Measurements from ENCODE around the gene LMBR1.
"Not testable (repeated sequence)": the region's sequence is repeated elsewhere in the genome, so short reads cannot be mapped to it uniquely, and the experiment has no call there.

Gene LMBR1

GRCh38 chr7:156892821-156893706 is at the start of gene LMBR1:
LMBR1 (minus strand) TSS chr7:156893183; CDS start chr7:156892993, 190 bp downstream.
- DNase-seq (ENCODE audit: low read depth in 2 of 2), result peak; percentile 90 to 92

- DNase-seq (ENCODE audit: low read depth in 2 of 2), result no peak
Measured at GRCh38 chr7:156942708-156943090, 49.7 kb upstream of the LMBR1 start.

- no peak for DNase-seq (ENCODE audit: low read depth in 2 of 2)
Measured at GRCh38 chr7:156941393-156942182, 48.6 kb upstream of the LMBR1 start.

- DNase-seq (ENCODE audit: low read depth in 2 of 2), result no peak
Measured at GRCh38 chr7:156940421-156941122, 47.6 kb upstream of the LMBR1 start.

GRCh38 chr7:156936766-156937165 is 43.8 kb upstream of the LMBR1 start:
- DNase-seq (ENCODE audit: low read depth in 2 of 2), result not testable (repeated sequence)

- DNase-seq (ENCODE audit: low read depth in 2 of 2), result no peak
Measured at GRCh38 chr7:156935250-156935649, 42.3 kb upstream of the LMBR1 start.

GRCh38 chr7:156932006-156932405 is 39.0 kb upstream of the LMBR1 start:
- no peak for DNase-seq (ENCODE audit: low read depth in 2 of 2)

- DNase-seq (ENCODE audit: low read depth in 2 of 2), result no peak
Measured at GRCh38 chr7:156929789-156930539, 37.0 kb upstream of the LMBR1 start.

- DNase-seq (ENCODE audit: low read depth in 2 of 2), result no peak
Measured at GRCh38 chr7:156928406-156928747, 35.4 kb upstream of the LMBR1 start.

- no peak for DNase-seq (ENCODE audit: low read depth in 2 of 2)
Measured at GRCh38 chr7:156927571-156928405, 34.8 kb upstream of the LMBR1 start.

- DNase-seq (ENCODE audit: low read depth in 2 of 2), result not testable (repeated sequence)
Measured at GRCh38 chr7:156925821-156926220, 32.8 kb upstream of the LMBR1 start.

- not testable (repeated sequence) for DNase-seq (ENCODE audit: low read depth in 2 of 2)
Measured at GRCh38 chr7:156922304-156922703, 29.3 kb upstream of the LMBR1 start.

GRCh38 chr7:156920487-156921373 is 27.7 kb upstream of the LMBR1 start:
- not testable (repeated sequence) for DNase-seq (ENCODE audit: low read depth in 2 of 2)

GRCh38 chr7:156920076-156920475 is 27.1 kb upstream of the LMBR1 start:
- DNase-seq (ENCODE audit: low read depth in 2 of 2), result no peak

- DNase-seq (ENCODE audit: low read depth in 2 of 2), result no peak
Measured at GRCh38 chr7:156919132-156919713, 26.2 kb upstream of the LMBR1 start.

- no peak for DNase-seq (ENCODE audit: low read depth in 2 of 2)
Measured at GRCh38 chr7:156918635-156919034, 25.7 kb upstream of the LMBR1 start.

- not testable (repeated sequence) for DNase-seq (ENCODE audit: low read depth in 2 of 2)
Measured at GRCh38 chr7:156909574-156910252, 16.7 kb upstream of the LMBR1 start.

- DNase-seq (ENCODE audit: low read depth in 2 of 2), result no peak
Measured at GRCh38 chr7:156907656-156908055, 14.7 kb upstream of the LMBR1 start.
